ENCODE data around the gene ANKRD13B.

ANKRD13B gene

DNA sequence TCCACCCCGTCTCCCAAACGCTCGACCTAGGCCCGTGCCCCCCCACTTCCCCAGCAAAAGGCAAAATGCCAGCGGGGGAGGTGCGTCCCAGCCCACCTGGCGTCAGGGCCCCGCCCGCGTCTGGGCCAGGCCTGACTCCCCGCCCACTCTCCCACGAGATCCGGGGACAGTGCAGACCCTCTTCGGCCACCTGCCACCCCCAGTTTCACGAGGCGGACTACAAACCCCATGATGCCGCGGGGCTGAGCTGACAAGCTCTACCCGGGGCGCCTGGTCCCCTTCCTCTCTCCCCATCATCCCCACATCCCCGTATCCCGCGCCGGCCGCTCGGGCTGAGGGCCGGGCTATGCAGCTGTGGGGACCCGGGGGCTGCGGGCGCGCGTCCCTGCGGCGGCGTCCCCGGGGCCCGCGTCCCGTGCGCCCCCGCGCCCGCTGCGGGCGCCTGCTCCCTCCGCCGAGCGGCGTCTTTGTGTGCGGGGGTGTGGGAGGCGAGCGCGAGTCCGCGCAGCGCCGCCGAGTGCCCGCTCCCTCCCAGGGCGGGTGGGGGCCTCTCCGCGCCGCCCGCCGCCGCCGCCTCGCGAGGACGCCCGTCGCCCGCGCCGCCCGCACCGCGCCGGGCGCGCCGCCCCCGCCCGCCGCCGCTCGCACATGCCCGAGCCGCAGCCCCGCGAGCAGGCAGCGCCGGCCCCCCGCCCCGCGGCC lies at the start of gene ANKRD13B (continued):
- TF ChIP-seq TCF7L2 (IDR thresholded peaks at IDR 0.05; ENCODE audit: borderline replicate concordance, low read depth, low read length): no peak
- no peak for TF ChIP-seq RBAK (tag by site-specific recombination; IDR thresholded peaks at IDR 0.05)
- TF ChIP-seq, protein P1, sequence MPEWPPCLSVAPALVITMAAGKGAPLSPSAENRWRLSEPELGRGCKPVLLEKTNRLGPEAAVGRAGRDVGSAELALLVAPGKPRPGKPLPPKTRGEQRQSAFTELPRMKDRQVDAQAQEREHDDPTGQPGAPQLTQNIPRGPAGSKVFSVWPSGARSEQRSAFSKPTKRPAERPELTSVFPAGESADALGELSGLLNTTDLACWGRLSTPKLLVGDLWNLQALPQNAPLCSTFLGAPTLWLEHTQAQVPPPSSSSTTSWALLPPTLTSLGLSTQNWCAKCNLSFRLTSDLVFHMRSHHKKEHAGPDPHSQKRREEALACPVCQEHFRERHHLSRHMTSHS (tag by site-specific recombination; IDR thresholded peaks at IDR 0.05): no peak
- no peak for TF ChIP-seq ZNF670 (tag by site-specific recombination; IDR thresholded peaks at IDR 0.05; ENCODE audit: low read depth)
- TF ChIP-seq, protein P2, sequence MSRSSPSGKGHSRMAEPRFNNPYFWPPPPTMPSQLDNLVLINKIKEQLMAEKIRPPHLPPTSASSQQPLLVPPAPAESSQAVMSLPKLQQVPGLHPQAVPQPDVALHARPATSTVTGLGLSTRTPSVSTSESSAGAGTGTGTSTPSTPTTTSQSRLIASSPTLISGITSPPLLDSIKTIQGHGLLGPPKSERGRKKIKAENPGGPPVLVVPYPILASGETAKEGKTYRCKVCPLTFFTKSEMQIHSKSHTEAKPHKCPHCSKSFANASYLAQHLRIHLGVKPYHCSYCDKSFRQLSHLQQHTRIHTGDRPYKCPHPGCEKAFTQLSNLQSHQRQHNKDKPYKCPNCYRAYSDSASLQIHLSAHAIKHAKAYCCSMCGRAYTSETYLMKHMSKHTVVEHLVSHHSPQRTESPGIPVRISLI (tag by site-specific recombination; IDR thresholded peaks at IDR 0.05): no peak
- no peak for TF ChIP-seq ZNF146 (tag by site-specific recombination; IDR thresholded peaks at IDR 0.05)
- TF ChIP-seq, protein P3, sequence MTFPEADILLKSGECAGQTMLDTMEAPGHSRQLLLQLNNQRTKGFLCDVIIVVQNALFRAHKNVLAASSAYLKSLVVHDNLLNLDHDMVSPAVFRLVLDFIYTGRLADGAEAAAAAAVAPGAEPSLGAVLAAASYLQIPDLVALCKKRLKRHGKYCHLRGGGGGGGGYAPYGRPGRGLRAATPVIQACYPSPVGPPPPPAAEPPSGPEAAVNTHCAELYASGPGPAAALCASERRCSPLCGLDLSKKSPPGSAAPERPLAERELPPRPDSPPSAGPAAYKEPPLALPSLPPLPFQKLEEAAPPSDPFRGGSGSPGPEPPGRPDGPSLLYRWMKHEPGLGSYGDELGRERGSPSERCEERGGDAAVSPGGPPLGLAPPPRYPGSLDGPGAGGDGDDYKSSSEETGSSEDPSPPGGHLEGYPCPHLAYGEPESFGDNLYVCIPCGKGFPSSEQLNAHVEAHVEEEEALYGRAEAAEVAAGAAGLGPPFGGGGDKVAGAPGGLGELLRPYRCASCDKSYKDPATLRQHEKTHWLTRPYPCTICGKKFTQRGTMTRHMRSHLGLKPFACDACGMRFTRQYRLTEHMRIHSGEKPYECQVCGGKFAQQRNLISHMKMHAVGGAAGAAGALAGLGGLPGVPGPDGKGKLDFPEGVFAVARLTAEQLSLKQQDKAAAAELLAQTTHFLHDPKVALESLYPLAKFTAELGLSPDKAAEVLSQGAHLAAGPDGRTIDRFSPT (tag by site-specific recombination; IDR thresholded peaks at IDR 0.05): no peak
- TF ChIP-seq BCL11B (tag by site-specific recombination; IDR thresholded peaks at IDR 0.05; ENCODE audit: low read depth): peak; percentile 81
- TF ChIP-seq GLIS2 (tag by site-specific recombination; IDR thresholded peaks at IDR 0.05): peak; percentile 83
- TF ChIP-seq, protein P4, sequence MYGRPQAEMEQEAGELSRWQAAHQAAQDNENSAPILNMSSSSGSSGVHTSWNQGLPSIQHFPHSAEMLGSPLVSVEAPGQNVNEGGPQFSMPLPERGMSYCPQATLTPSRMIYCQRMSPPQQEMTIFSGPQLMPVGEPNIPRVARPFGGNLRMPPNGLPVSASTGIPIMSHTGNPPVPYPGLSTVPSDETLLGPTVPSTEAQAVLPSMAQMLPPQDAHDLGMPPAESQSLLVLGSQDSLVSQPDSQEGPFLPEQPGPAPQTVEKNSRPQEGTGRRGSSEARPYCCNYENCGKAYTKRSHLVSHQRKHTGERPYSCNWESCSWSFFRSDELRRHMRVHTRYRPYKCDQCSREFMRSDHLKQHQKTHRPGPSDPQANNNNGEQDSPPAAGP (tag by site-specific recombination; IDR thresholded peaks at IDR 0.05): peak; percentile 50; the same call in 1 of the 2 replicates
- peak; percentile 56; the same call in 1 of the 2 replicates for TF ChIP-seq KLF16 (tag by site-specific recombination; IDR thresholded peaks at IDR 0.05)
- TF ChIP-seq ZEB2 (tag by site-specific recombination; IDR thresholded peaks at IDR 0.05): peak; percentile 60; the same call in 1 of the 2 replicates
- no peak for TF ChIP-seq ZNF16 (tag by site-specific recombination; IDR thresholded peaks at IDR 0.05; ENCODE audit: low read depth)
- TF ChIP-seq, protein P5, sequence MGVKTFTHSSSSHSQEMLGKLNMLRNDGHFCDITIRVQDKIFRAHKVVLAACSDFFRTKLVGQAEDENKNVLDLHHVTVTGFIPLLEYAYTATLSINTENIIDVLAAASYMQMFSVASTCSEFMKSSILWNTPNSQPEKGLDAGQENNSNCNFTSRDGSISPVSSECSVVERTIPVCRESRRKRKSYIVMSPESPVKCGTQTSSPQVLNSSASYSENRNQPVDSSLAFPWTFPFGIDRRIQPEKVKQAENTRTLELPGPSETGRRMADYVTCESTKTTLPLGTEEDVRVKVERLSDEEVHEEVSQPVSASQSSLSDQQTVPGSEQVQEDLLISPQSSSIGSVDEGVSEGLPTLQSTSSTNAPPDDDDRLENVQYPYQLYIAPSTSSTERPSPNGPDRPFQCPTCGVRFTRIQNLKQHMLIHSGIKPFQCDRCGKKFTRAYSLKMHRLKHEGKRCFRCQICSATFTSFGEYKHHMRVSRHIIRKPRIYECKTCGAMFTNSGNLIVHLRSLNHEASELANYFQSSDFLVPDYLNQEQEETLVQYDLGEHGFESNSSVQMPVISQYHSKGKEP (tag by site-specific recombination; IDR thresholded peaks at IDR 0.05): no peak
- TF ChIP-seq ZNF2 (tag by site-specific recombination; IDR thresholded peaks at IDR 0.05): peak; percentile 16; the same call in 1 of the 2 replicates
- peak; percentile 94 for TF ChIP-seq ZBTB7A (tag by site-specific recombination; IDR thresholded peaks at IDR 0.05; ENCODE audit: low read depth)
- no peak for TF ChIP-seq KLF10 (tag by site-specific recombination; IDR thresholded peaks at IDR 0.05)
- no peak for TF ChIP-seq ZNF768 (tag by site-specific recombination; IDR thresholded peaks at IDR 0.05)
- no peak for TF ChIP-seq REPIN1 (tag by site-specific recombination; IDR thresholded peaks at IDR 0.05; ENCODE audit: low read depth)
- no peak for TF ChIP-seq ZBTB21 (tag by site-specific recombination; IDR thresholded peaks at IDR 0.05)
- no peak for TF ChIP-seq ZNF157 (tag by site-specific recombination; IDR thresholded peaks at IDR 0.05)
- TF ChIP-seq ZNF561 (tag by site-specific recombination; IDR thresholded peaks at IDR 0.05; ENCODE audit: borderline replicate concordance): peak; percentile 67; the same call in 1 of the 2 replicates
- TF ChIP-seq FEZF1 (tag by site-specific recombination; IDR thresholded peaks at IDR 0.05): no peak
- no peak for TF ChIP-seq OSR2 (tag by site-specific recombination; IDR thresholded peaks at IDR 0.05)
- no peak for TF ChIP-seq ZNF19 (tag by site-specific recombination; IDR thresholded peaks at IDR 0.05; ENCODE audit: low read depth)
- no peak for TF ChIP-seq PRDM1 (tag by site-specific recombination; IDR thresholded peaks at IDR 0.05)
- no peak for TF ChIP-seq ZNF560 (tag by site-specific recombination; IDR thresholded peaks at IDR 0.05; ENCODE audit: borderline replicate concordance)
- no peak for TF ChIP-seq ZNF776 (tag by site-specific recombination; IDR thresholded peaks at IDR 0.05; ENCODE audit: borderline replicate concordance)
- no peak for TF ChIP-seq HOXD13 (CRISPR knock-in tag; IDR thresholded peaks at IDR 0.05; ENCODE audit: borderline replicate concordance)
- no peak for TF ChIP-seq TRIM28 (IDR thresholded peaks at IDR 0.05; ENCODE audit: borderline replicate concordance, low read length)
- TF ChIP-seq, protein P6, sequence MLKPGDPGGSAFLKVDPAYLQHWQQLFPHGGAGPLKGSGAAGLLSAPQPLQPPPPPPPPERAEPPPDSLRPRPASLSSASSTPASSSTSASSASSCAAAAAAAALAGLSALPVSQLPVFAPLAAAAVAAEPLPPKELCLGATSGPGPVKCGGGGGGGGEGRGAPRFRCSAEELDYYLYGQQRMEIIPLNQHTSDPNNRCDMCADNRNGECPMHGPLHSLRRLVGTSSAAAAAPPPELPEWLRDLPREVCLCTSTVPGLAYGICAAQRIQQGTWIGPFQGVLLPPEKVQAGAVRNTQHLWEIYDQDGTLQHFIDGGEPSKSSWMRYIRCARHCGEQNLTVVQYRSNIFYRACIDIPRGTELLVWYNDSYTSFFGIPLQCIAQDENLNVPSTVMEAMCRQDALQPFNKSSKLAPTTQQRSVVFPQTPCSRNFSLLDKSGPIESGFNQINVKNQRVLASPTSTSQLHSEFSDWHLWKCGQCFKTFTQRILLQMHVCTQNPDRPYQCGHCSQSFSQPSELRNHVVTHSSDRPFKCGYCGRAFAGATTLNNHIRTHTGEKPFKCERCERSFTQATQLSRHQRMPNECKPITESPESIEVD (tag by site-specific recombination; IDR thresholded peaks at IDR 0.05): no peak
